HepG2 (cell line): Measurements from ENCODE around the gene IKZF2. TPM values are rescaled to one million over a fixed set of nuclear protein-coding genes. Genes with fewer than 3 reads are reported as not detected.

Experiments
- ATAC-seq: fragments of 200-7000 bp; cut with Tn5 transposase; 3 replicates; pipeline ENCODE4 v1.9.1; 2020; ENCODE audit warnings: mild to moderate bottlenecking, moderate library complexity
- BruUV-seq: library from RNA; stranded (reverse); fragments of 400-500 nt; replicated peaks from 2 replicates; lab custom pipeline; 2021; lab: Mats Ljungman, UMichigan
- CTCF ChIA-PET: fragments of 300-600 bp; formaldehyde crosslinking; extraction: SDS; loops from one replicate; lab custom pipeline; 2021; ENCODE audit warnings: low total read pairs, inconsistent platforms, low intra/inter-chr PET ratio; lab: Yijun Ruan, JAX
- POLR2A ChIA-PET: fragments of 350-600 bp; sonication (Branson Sonifier 250); formaldehyde crosslinking; loops from one replicate; lab custom pipeline; 2020; ENCODE audit warnings: antibody characterized with exemption, inconsistent platforms; lab: Yijun Ruan, JAX
- DNase-seq: peaks from one replicate; pipeline ENCODE4 v3.0.0-alpha.2; 2015; ENCODE audit warnings: low spot score
- FAIRE-seq: peaks from 3 replicates; lab custom pipeline; 2011; peaks lifted over from hg19 to GRCh38; lab: Jason Lieb, UNC
- H2AFZ ChIP-seq: one replicate; pipeline ENCODE4 v1.6.1; 2011; ENCODE audit warnings: low read length, inconsistent platforms
- H3K27ac ChIP-seq: fragments of 300-600 bp; 3 replicates; pipeline ENCODE4 v1.8.0; 2011; ENCODE audit warnings: mixed run types, mild to moderate bottlenecking, mixed read lengths, low read length, inconsistent platforms; ENCODE audit not compliant: insufficient read depth; ENCODE audit errors: extremely low read length
- H3K27me3 ChIP-seq, 2 experiments: fragments of 200-600 bp in 1 of 2; 2 replicates in 1 of 2; 3 replicates in 1 of 2; pipeline versions ENCODE4 v1.6.0 to v1.8.0; 2011; ENCODE audit warnings: low read length in 2 of 2, mild to moderate bottlenecking in 2 of 2, moderate library complexity in 2 of 2, inconsistent platforms in 1 of 2; ENCODE audit not compliant: insufficient read depth in 2 of 2, control insufficient read depth in 1 of 2
- H3K36me3 ChIP-seq, 2 experiments: fragments of 200-600 bp in 1 of 2; replicated peaks in 1 of 2; 2 replicates in 1 of 2; 3 replicates in 1 of 2; pipeline versions ENCODE4 v1.5.1 to v1.8.0; 2011; ENCODE audit warnings: low read length in 2 of 2, inconsistent platforms in 1 of 2; ENCODE audit not compliant: insufficient read depth in 2 of 2, control insufficient read depth in 1 of 2
- H3K4me1 ChIP-seq: 2 replicates; pipeline ENCODE4 v1.5.1; 2012; ENCODE audit warnings: low read length, inconsistent platforms; ENCODE audit not compliant: insufficient read depth
- H3K4me2 ChIP-seq: 2 replicates; pipeline ENCODE4 v1.6.0; 2011; ENCODE audit warnings: low read depth, low read length, inconsistent platforms
- H3K4me3 ChIP-seq, 3 experiments: fragments of 200-600 bp in 1 of 3; sonication (generic), shearing (Covaris generic) in 1 of 3; replicated peaks in 1 of 3; 2 replicates each; pipeline ENCODE4 v1.5.1; 2011 to 2016; ENCODE audit warnings: low read length in 3 of 3, inconsistent platforms in 2 of 3, low read depth in 2 of 3, mild to moderate bottlenecking in 2 of 3, control low read depth in 1 of 3, mixed read lengths in 1 of 3; ENCODE audit not compliant: insufficient read depth in 1 of 3
- H3K79me2 ChIP-seq: one replicate; pipeline ENCODE4 v1.6.1; 2011; ENCODE audit warnings: low read length, inconsistent platforms; ENCODE audit not compliant: insufficient read depth
- H3K9ac ChIP-seq: 2 replicates; pipeline ENCODE4 v1.6.0; 2011; ENCODE audit warnings: mild to moderate bottlenecking, low read depth, low read length, inconsistent platforms; ENCODE audit not compliant: insufficient read depth
- H3K9me3 ChIP-seq: 2 replicates; pipeline ENCODE4 v1.5.1; 2012; ENCODE audit warnings: mild to moderate bottlenecking, low read length
- H4K20me1 ChIP-seq: 2 replicates; pipeline ENCODE4 v1.6.0; 2011; ENCODE audit warnings: inconsistent platforms, mild to moderate bottlenecking, low read length, moderate library complexity; ENCODE audit not compliant: insufficient read depth
- AFF4 ChIP-seq: sonication (generic); formaldehyde crosslinking; IDR thresholded peaks from 2 replicates; pipeline ENCODE4 v1.4.0; 2020; ENCODE audit warnings: missing genetic modification reagents
- CBX5 ChIP-seq: sonication (generic); formaldehyde crosslinking; IDR thresholded peaks from 2 replicates; pipeline ENCODE4 v1.4.0; 2020; ENCODE audit warnings: missing genetic modification reagents, borderline replicate concordance
- EEA1 ChIP-seq: sonication (generic); formaldehyde crosslinking; IDR thresholded peaks from 2 replicates; pipeline ENCODE4 v1.5.1; 2020; ENCODE audit warnings: mild to moderate bottlenecking, missing genetic modification reagents, borderline replicate concordance
- FLYWCH1 ChIP-seq: sonication (generic); formaldehyde crosslinking; IDR thresholded peaks from 2 replicates; pipeline ENCODE4 v1.8.1; 2023; ENCODE audit warnings: mild to moderate bottlenecking, missing genetic modification reagents
- HNRNPUL1 ChIP-seq: fragments of 200-400 bp; formaldehyde crosslinking; IDR thresholded peaks from 2 replicates; pipeline ENCODE4 v1.6.1; 2017; ENCODE audit warnings: low read depth, mild to moderate bottlenecking, low read length, moderate library complexity
- RCOR2 ChIP-seq: IDR thresholded peaks from 2 replicates; pipeline ENCODE4 v1.6.1; 2016; ENCODE audit warnings: missing biosample characterization, missing genetic modification reagents
- TFDP1 ChIP-seq: IDR thresholded peaks from 2 replicates; pipeline ENCODE4 v1.6.1; 2016; ENCODE audit warnings: missing compliant biosample characterization, missing genetic modification reagents, borderline replicate concordance
- ZBTB33 ChIP-seq: sonication (generic); formaldehyde crosslinking; IDR thresholded peaks from 2 replicates; pipeline ENCODE4 v1.4.0; 2020; ENCODE audit warnings: missing genetic modification reagents
- ZNF143 ChIP-seq: sonication (generic); formaldehyde crosslinking; IDR thresholded peaks from 2 replicates; pipeline ENCODE4 v1.4.0; 2020; ENCODE audit warnings: missing genetic modification reagents
- ZNF747 ChIP-seq: sonication (generic); formaldehyde crosslinking; IDR thresholded peaks from 2 replicates; pipeline ENCODE4 v1.8.1; 2023; ENCODE audit warnings: missing genetic modification reagents, mild to moderate bottlenecking, borderline replicate concordance
- WGBS: methylation state at CpG from one replicate; pipeline ENCODE4 v1.1.6; 2017; ENCODE audit warnings: low lambda C conversion rate; 5-methylcytosine and 5-hydroxymethylcytosine counted together
- in situ Hi-C: cut with HindIII; loops from 2 replicates; pipeline ENCODE4 v1.10.0; 2017; ENCODE audit warnings: low pct_unique_long_range_greater_than_20kb; ENCODE audit not compliant: extremely low pct_ligation_motif_present
- intact Hi-C: fragments of 100-400 bp; cut with micrococcal nuclease; formaldehyde crosslinking; loops from one replicate; pipeline ENCODE4 v1.10.0; 2022; ENCODE audit not compliant: unreplicated experiment
- polyA plus RNA-seq, 8 experiments: library from polyadenylated mRNA; depleted of rRNA in 3 of 8; stranded (reverse) in 7 of 8; unstranded in 1 of 8; fragments of >200 nt; fragmentation: Illumina TruSeq in 4 of 8; extraction: Trizol in 4 of 8; gene quantifications; 2 replicates each; pipeline versions ENCODE4 v1.2.1 to v1.2.3, GENCODE V29; 2011 to 2016; ENCODE audit warnings: low read depth in 4 of 8, missing spikeins in 1 of 8, mixed read lengths in 1 of 8; ENCODE audit not compliant: insufficient read depth in 1 of 8
- total RNA-seq, 5 experiments: library from RNA; depleted of rRNA; stranded (reverse); fragments of >200 nt; fragmentation: Illumina TruSeq; extraction: Trizol; gene quantifications; 2 replicates each; pipeline ENCODE4 v1.2.3, GENCODE V29; 2016; ENCODE audit warnings: low read depth in 1 of 5

IKZF2 gene
- total and polyA plus RNA-seq, 2 of the 13 experiments (the other 11 are each of a cell fraction or from before 2014, with no cell fraction given), result 0.18 to 0.86 TPM

GRCh38 chr2:213057977-213058376 is 93.4 kb downstream of the IKZF2 start:
- BruUV-seq, result no TSS peak
- TF ChIP-seq TFDP1 (CRISPR knock-in tag), result no peak
- no peak for TF ChIP-seq ZNF747 (CRISPR knock-in tag)
- TF ChIP-seq RCOR2 (CRISPR knock-in tag), result no peak
- TF ChIP-seq FLYWCH1 (CRISPR knock-in tag), result no peak
- TF ChIP-seq AFF4 (CRISPR knock-in tag), result no peak
- TF ChIP-seq CBX5 (CRISPR knock-in tag), result no peak
- no peak for TF ChIP-seq ZNF143 (CRISPR knock-in tag)
- TF ChIP-seq EEA1, result no peak
- TF ChIP-seq HNRNPUL1, result no peak
- TF ChIP-seq ZBTB33 (CRISPR knock-in tag), result no peak
- WGBS, result 3% methylated on average over 3 of the region's 3 CpGs
- FAIRE-seq (no peak), DNase-seq (no peak), ATAC-seq (no peak)
- CTCF ChIA-PET, result no interaction called here
- POLR2A ChIA-PET, result no interaction called here
- no peaks in the 10 kb centered on the region for H4K20me1 ChIP-seq
- no peak overlapping the region for H3K4me2 ChIP-seq
- no peaks in the 10 kb centered on the region for H3K9me3 ChIP-seq
- H3K27me3 ChIP-seq, result no peaks in the 10 kb centered on the region
- H3K79me2 ChIP-seq, result no peaks in the 10 kb centered on the region
- intact Hi-C loops (no loop called here), in situ Hi-C loops (no loop called here)
- H3K4me3 ChIP-seq, result no peak overlapping the region
- no peak overlapping the region for H3K27ac ChIP-seq
- H3K4me1 ChIP-seq, result no peaks in the 10 kb centered on the region
- H3K36me3 ChIP-seq, result no peaks in the 10 kb centered on the region
- no peak overlapping the region for H2AFZ ChIP-seq
- H3K9ac ChIP-seq, result no peak overlapping the region
